Cardiac muscle cell (in vitro differentiated cells and primary cell): ENCODE measurements around the gene TTLL10. TPM values are rescaled to one million over a fixed set of nuclear protein-coding genes. Genes with fewer than 3 reads are reported as not detected.

ENCODE experiments used
- DNase-seq, 2 donors: peaks; one replicate each; pipeline versions ENCODE4 v3.0.0 to v3.0.0-alpha.2; 2010 to 2017; ENCODE audit warnings: low read depth in 1 of 2, low spot score in 1 of 2
- H3K27ac ChIP-seq: fragments of 200-600 bp; sonication (generic); 2 replicates; pipeline ENCODE4 v1.5.1; 2016
- H3K27me3 ChIP-seq: fragments of 200-600 bp; sonication (generic); 2 replicates; pipeline ENCODE4 v1.6.0; 2016; ENCODE audit warnings: control low read depth
- H3K36me3 ChIP-seq: fragments of 200-600 bp; sonication (generic); 2 replicates; pipeline ENCODE4 v1.5.1; 2016; ENCODE audit warnings: control low read depth
- H3K4me1 ChIP-seq: fragments of 200-600 bp; sonication (generic); 2 replicates; pipeline ENCODE4 v1.8.1; 2017; ENCODE audit warnings: low read depth, mild to moderate bottlenecking, mixed run types
- H3K4me3 ChIP-seq: fragments of 200-600 bp; sonication (generic); 2 replicates; pipeline ENCODE4 v1.5.1; 2016; ENCODE audit warnings: mild to moderate bottlenecking
- H3K9me3 ChIP-seq: fragments of 200-600 bp; sonication (generic); 2 replicates; pipeline ENCODE4 v1.5.1; 2017; ENCODE audit warnings: low read depth, mild to moderate bottlenecking, control low read depth
- CTCF ChIP-seq: IDR thresholded peaks from 2 replicates; pipeline ENCODE4 v1.5.1; 2012; ENCODE audit warnings: low read depth, mild to moderate bottlenecking, low read length
- polyA plus RNA-seq: library from polyadenylated mRNA; unstranded; fragments of >200 nt; fragmentation: Nextera tagmentation; extraction: Ambion mirVana; gene quantifications from 2 replicates; pipeline ENCODE4 v1.2.1, GENCODE V29; 2016
- total RNA-seq: library from RNA; depleted of rRNA; stranded (reverse); fragments of >200 nt; gene quantifications from 2 replicates; pipeline ENCODE4 v1.2.3, GENCODE V29; 2016

The TTLL10 gene
- total and polyA plus RNA-seq, 2 experiments from 2014 or later: 0.31 TPM; not detected in 1

- no peak for TF ChIP-seq CTCF
- Histone ChIP-seq H3K4me1 (no peaks in the 10 kb centered on the region), H3K27ac (no peak overlapping the region), H3K9me3 (no peaks in the 10 kb centered on the region), H3K27me3 (peaks cover 13% of the 10 kb centered on the region), H3K4me3 (no peak overlapping the region), H3K36me3 (no peaks in the 10 kb centered on the region)
- no peak for DNase-seq
Observed at GRCh38 chr1:1165485-1165884, 8.2 kb upstream of the TTLL10 start.

- TF ChIP-seq CTCF: no peak
- H3K4me3 ChIP-seq: no peak overlapping the region
- H3K27me3 ChIP-seq: peaks cover 13% of the 10 kb centered on the region
- H3K9me3 ChIP-seq: no peaks in the 10 kb centered on the region
- H3K27ac ChIP-seq: no peak overlapping the region
- DNase-seq: no peak
- H3K36me3 ChIP-seq: no peaks in the 10 kb centered on the region
- H3K4me1 ChIP-seq: no peaks in the 10 kb centered on the region
Observed at GRCh38 chr1:1165900-1166421, 7.7 kb upstream of the TTLL10 start.

GRCh38 chr1:1166642-1167397 is 6.9 kb upstream of the TTLL10 start:
- no peak for TF ChIP-seq CTCF
- no peak overlapping the region for H3K4me3 ChIP-seq
- no peaks in the 10 kb centered on the region for H3K36me3 ChIP-seq
- H3K4me1 ChIP-seq: no peaks in the 10 kb centered on the region
- peaks cover 13% of the 10 kb centered on the region for H3K27me3 ChIP-seq
- no peak overlapping the region for H3K27ac ChIP-seq
- H3K9me3 ChIP-seq: no peaks in the 10 kb centered on the region
- no peak for DNase-seq

GRCh38 chr1:1167398-1167821 is 6.3 kb upstream of the TTLL10 start:
- H3K4me3 ChIP-seq: no peak overlapping the region
- no peak for TF ChIP-seq CTCF
- no peaks in the 10 kb centered on the region for H3K9me3 ChIP-seq
- no peak for DNase-seq
- no peaks in the 10 kb centered on the region for H3K4me1 ChIP-seq
- no peaks in the 10 kb centered on the region for H3K36me3 ChIP-seq
- no peak overlapping the region for H3K27ac ChIP-seq
- peaks cover 17% of the 10 kb centered on the region for H3K27me3 ChIP-seq

- Histone ChIP-seq H3K36me3 (no peaks in the 10 kb centered on the region), H3K9me3 (no peaks in the 10 kb centered on the region), H3K4me3 (no peak overlapping the region), H3K27ac (no peak overlapping the region), H3K27me3 (peaks cover 19% of the 10 kb centered on the region), H3K4me1 (no peaks in the 10 kb centered on the region)
- no peak for TF ChIP-seq CTCF
- DNase-seq: no peak
Observed at GRCh38 chr1:1167841-1168450, 5.7 kb upstream of the TTLL10 start.
